K562 (cell line): ENCODE results near the gene KMT5B. TPM values are rescaled to one million over a fixed set of nuclear protein-coding genes. Genes with fewer than 3 reads are reported as not detected.

Source experiments
- ARNT ChIP-seq, 2 experiments: fragments of 450-650 bp; IDR thresholded peaks; 2 replicates each; pipeline ENCODE4 v1.6.1; 2016; ENCODE audit warnings: mild to moderate bottlenecking in 1 of 2
- ATF7 ChIP-seq: fragments of 450-650 bp; IDR thresholded peaks from 2 replicates; pipeline ENCODE4 v1.7.1; 2014; ENCODE audit warnings: mild to moderate bottlenecking, moderate library complexity
- BRF1 ChIP-seq: IDR thresholded peaks from 3 replicates; pipeline ENCODE4 v1.6.1; 2011; ENCODE audit warnings: borderline replicate concordance, mild to moderate bottlenecking; ENCODE audit not compliant: insufficient read length; ENCODE audit errors: extremely low read depth
- CBFA2T3 ChIP-seq: fragments of 450-650 bp; IDR thresholded peaks from 2 replicates; pipeline ENCODE4 v1.6.1; 2017
- CCAR2 ChIP-seq: fragments of 200-400 bp; formaldehyde crosslinking; IDR thresholded peaks from 2 replicates; pipeline ENCODE4 v1.6.1; 2017; ENCODE audit warnings: mild to moderate bottlenecking, low read depth, low read length
- CREBBP ChIP-seq: IDR thresholded peaks from one replicate; pipeline ENCODE4 v1.6.1; 2012; ENCODE audit warnings: low read depth, mild to moderate bottlenecking, control low read depth, inconsistent platforms, low read length
- CTBP1 ChIP-seq: fragments of 450-650 bp; IDR thresholded peaks from 2 replicates; pipeline ENCODE4 v1.6.1; 2016; ENCODE audit warnings: borderline replicate concordance
- HDAC6 ChIP-seq: IDR thresholded peaks from 2 replicates; pipeline ENCODE4 v1.6.1; 2012; ENCODE audit warnings: low read depth, mild to moderate bottlenecking, control low read depth, inconsistent platforms, low read length, moderate library complexity
- HIVEP1 ChIP-seq: fragments of 250-450 bp; sonication (Bioruptor Pico); IDR thresholded peaks from 2 replicates; pipeline ENCODE4 v1.4.0; 2020; ENCODE audit warnings: mild to moderate bottlenecking
- KDM4B ChIP-seq, 2 experiments: fragments of 450-650 bp in 1 of 2; sonication (generic) in 1 of 2; IDR thresholded peaks; 2 replicates each; pipeline ENCODE4 v1.6.1; 2016 to 2017; ENCODE audit warnings: borderline replicate concordance in 2 of 2, antibody characterized with exemption in 1 of 2, low read depth in 1 of 2, mild to moderate bottlenecking in 1 of 2
- MTA3 ChIP-seq: fragments of 450-650 bp; formaldehyde crosslinking; IDR thresholded peaks from 2 replicates; pipeline ENCODE4 v1.6.1; 2017; ENCODE audit warnings: mild to moderate bottlenecking, borderline replicate concordance
- NFE2 ChIP-seq: IDR thresholded peaks from 2 replicates; pipeline ENCODE4 v1.6.1; 2014; ENCODE audit warnings: antibody characterized with exemption, low read depth
- NR1H2 ChIP-seq: sonication (generic); formaldehyde crosslinking; IDR thresholded peaks from 2 replicates; pipeline ENCODE4 v1.4.0; 2020; ENCODE audit warnings: mild to moderate bottlenecking, missing genetic modification reagents
- PCBP1 ChIP-seq: fragments of 200-400 bp; formaldehyde crosslinking; IDR thresholded peaks from 2 replicates; pipeline ENCODE4 v1.6.1; 2018; ENCODE audit warnings: mild to moderate bottlenecking, low read depth, low read length; ENCODE audit not compliant: poor library complexity, severe bottlenecking
- POLR2H ChIP-seq: IDR thresholded peaks from 2 replicates; pipeline ENCODE4 v1.6.1; 2016; ENCODE audit warnings: missing genetic modification characterization, low read depth, mild to moderate bottlenecking, control low read depth, missing compliant biosample characterization, moderate library complexity
- RFX5 ChIP-seq: IDR thresholded peaks from 2 replicates; pipeline ENCODE4 v1.6.1; 2011; ENCODE audit warnings: low read depth, mild to moderate bottlenecking, improper control_type of control experiment, low read length
- TBL1XR1 ChIP-seq, 2 experiments: IDR thresholded peaks; 2 replicates each; pipeline ENCODE4 v1.6.1; 2012; ENCODE audit warnings: improper control_type of control experiment in 2 of 2, low read length in 2 of 2, mild to moderate bottlenecking in 1 of 2
- TEAD1 ChIP-seq, 2 experiments: fragments of 450-650 bp in 1 of 2; sonication (generic) in 1 of 2; formaldehyde crosslinking; IDR thresholded peaks; 2 replicates each; pipeline versions ENCODE4 v1.4.0 to v1.8.0; 2020 to 2022; ENCODE audit warnings: mild to moderate bottlenecking in 2 of 2, missing genetic modification reagents in 1 of 2
- ZBED1 ChIP-seq: IDR thresholded peaks from 2 replicates; pipeline ENCODE4 v1.6.1; 2014
- ZNF239 ChIP-seq: fragments of 250-450 bp; sonication (Bioruptor Pico); IDR thresholded peaks from 2 replicates; pipeline ENCODE4 v1.4.0; 2020; ENCODE audit warnings: mild to moderate bottlenecking
- ZNF408 ChIP-seq: fragments of 250-450 bp; sonication (Bioruptor Pico); IDR thresholded peaks from 2 replicates; pipeline ENCODE4 v1.4.0; 2020; ENCODE audit warnings: low read depth, mild to moderate bottlenecking, moderate library complexity
- ZNF589 ChIP-seq: fragments of 200-800 bp; sonication (Bioruptor generic); IDR thresholded peaks from 2 replicates; pipeline ENCODE4 v1.6.1; 2016; ENCODE audit warnings: low read depth, missing genetic modification characterization, missing compliant biosample characterization
- ZNF764 ChIP-seq: fragments of 250-450 bp; sonication (Bioruptor Pico); IDR thresholded peaks from 2 replicates; pipeline ENCODE4 v1.4.0; 2020; ENCODE audit warnings: low read depth, mild to moderate bottlenecking, moderate library complexity
- polyA plus RNA-seq, 8 experiments: library from polyadenylated mRNA; depleted of rRNA in 4 of 8; stranded (reverse) in 5 of 8; unstranded in 3 of 8; fragments of >200 nt; fragmentation: Nextera tagmentation in 2 of 8; fragmentation: Illumina TruSeq in 1 of 8; extraction: Ambion mirVana in 2 of 8; extraction: Trizol in 1 of 8; gene quantifications; 2 replicates each; pipeline versions ENCODE4 v1.2.1 to v1.2.3, GENCODE V29; 2011 to 2014; ENCODE audit warnings: inconsistent platforms in 1 of 8, missing spikeins in 1 of 8
- total RNA-seq, 7 experiments: library from RNA; depleted of rRNA in 6 of 7; stranded (reverse); fragments of >200 nt in 6 of 7; fragmentation: Illumina TruSeq in 2 of 7; extraction: Trizol in 2 of 7; gene quantifications; 2 replicates each; pipeline versions ENCODE4 v1.2.1 to v1.2.3, GENCODE V29; 2011 to 2021; ENCODE audit warnings: low replicate concordance in 1 of 7
- TF ChIP-seq, protein P1 (sequence below): sonication (generic); formaldehyde crosslinking; IDR thresholded peaks from 2 replicates; pipeline ENCODE4 v1.8.0; 2022; ENCODE audit warnings: missing genetic modification reagents, mild to moderate bottlenecking, moderate library complexity, borderline replicate concordance
- TF ChIP-seq, protein P2 (sequence below): fragments of 450-650 bp; IDR thresholded peaks from 2 replicates; pipeline ENCODE4 v1.6.1; 2018; ENCODE audit warnings: mild to moderate bottlenecking, low read depth; ENCODE audit not compliant: partially characterized antibody

KMT5B gene
- total and polyA plus RNA-seq, 9 of the 15 experiments (the other 6 are each of a cell fraction or from before 2014, with no cell fraction given) = 7.3 to 27.3 (median 20.9) TPM

DNA sequence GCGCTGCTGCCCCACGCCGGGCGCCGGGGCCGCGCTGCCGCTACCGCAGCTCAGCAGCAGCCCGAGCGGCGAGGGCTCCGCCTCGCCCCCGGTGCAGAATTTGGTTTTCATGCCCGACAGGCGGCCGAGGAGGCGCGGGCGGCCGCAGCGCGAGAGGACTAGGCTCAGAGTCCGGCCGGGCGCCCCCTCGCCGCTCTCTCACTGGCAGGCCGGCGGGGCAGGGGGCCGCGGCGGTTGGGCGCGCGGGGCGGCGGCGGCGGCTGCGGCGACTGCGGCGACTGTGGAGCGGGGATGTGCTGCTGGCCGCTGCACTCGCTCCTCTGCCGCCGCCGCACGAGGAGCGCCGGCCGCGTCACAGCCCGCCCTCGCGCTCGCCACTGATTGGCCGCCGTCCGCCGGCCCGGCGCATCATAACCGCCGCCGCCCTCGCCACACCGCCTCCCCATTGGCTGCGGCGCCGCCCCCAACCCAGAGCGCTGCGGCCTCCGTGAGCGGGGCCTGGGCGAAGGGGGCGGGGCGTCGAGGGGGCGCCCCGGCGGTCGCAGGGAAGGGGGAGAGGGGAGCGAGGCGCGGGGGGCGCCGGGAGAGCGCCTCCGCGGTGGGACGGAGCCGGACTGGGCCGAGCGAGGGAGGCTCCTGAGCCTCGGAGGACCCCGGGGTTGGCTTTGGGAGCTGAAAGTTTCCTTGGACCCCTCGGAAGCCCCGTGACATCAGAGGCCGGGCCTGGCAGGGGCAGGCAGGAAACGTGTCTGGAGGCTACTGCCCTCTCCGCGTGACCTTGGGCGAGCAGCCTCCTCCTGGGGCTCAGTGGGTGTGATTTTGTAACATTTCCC lies 91.8 kb downstream of the KMT5B start, which contains the start of gene CHKA (continued):
- TF ChIP-seq BRF1 (no peak), HDAC6 (no peak), ATF7 (peak; percentile 60; the same call in 1 of the 2 replicates), NFE2 (no peak), KDM4B (IDR thresholded peaks at IDR 0.05; ENCODE audit: borderline replicate concordance in 2 of 2, low read depth in 1 of 2) (no peak), ZBED1 (no peak), ZNF408 (CRISPR knock-in tag) (no peak), CBFA2T3 (no peak), RFX5 (no peak), TEAD1 (CRISPR knock-in tag; IDR thresholded peaks at IDR 0.05) (no peak), CREBBP (no peak), MTA3 (peak; percentile 71; the same call in 1 of the 2 replicates), CCAR2 (no peak), TBL1XR1 (IDR thresholded peaks at IDR 0.05; ENCODE audit: low read length in 2 of 2) (no peak), CTBP1 (peak; percentile 99), HIVEP1 (CRISPR knock-in tag) (no peak), ZNF239 (CRISPR knock-in tag) (no peak), ZNF589 (CRISPR knock-in tag) (peak; percentile 67; the same call in 1 of the 2 replicates), NR1H2 (CRISPR knock-in tag) (0 out of 2 replicates have a peak, but pooled peaks have one; percentile 19), POLR2H (tag) (peak; percentile 69), PCBP1 (no peak), ZNF764 (no peak), ARNT (IDR thresholded peaks at IDR 0.05) (no peak)
- TF ChIP-seq, protein P1, sequence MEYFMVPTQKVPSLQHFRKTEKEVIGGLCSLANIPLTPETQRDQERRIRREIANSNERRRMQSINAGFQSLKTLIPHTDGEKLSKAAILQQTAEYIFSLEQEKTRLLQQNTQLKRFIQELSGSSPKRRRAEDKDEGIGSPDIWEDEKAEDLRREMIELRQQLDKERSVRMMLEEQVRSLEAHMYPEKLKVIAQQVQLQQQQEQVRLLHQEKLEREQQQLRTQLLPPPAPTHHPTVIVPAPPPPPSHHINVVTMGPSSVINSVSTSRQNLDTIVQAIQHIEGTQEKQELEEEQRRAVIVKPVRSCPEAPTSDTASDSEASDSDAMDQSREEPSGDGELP (CRISPR knock-in tag) = 0 out of 2 replicates have a peak, but pooled peaks have one; percentile 55
- TF ChIP-seq, protein P2, sequence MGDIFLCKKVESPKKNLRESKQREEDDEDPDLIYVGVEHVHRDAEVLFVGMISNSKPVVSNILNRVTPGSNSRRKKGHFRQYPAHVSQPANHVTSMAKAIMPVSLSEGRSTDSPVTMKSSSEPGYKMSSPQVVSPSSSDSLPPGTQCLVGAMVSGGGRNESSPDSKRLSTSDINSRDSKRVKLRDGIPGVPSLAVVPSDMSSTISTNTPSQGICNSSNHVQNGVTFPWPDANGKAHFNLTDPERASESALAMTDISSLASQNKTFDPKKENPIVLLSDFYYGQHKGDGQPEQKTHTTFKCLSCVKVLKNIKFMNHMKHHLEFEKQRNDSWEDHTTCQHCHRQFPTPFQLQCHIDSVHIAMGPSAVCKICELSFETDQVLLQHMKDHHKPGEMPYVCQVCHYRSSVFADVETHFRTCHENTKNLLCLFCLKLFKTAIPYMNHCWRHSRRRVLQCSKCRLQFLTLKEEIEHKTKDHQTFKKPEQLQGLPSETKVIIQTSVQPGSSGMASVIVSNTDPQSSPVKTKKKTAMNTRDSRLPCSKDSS = no peak
